GM18505 (cell line): ENCODE measurements around the gene ARHGEF7.
"Not testable (repeated sequence)": the region's sequence is repeated elsewhere in the genome, so short reads cannot be mapped to it uniquely, and the experiment has no call there.

Experiments used
- ATAC-seq: cut with Tn5 transposase; IDR thresholded peaks from one replicate; pipeline ENCODE4 v1.9.1; 2021; ENCODE audit not compliant: unreplicated experiment
- POLR2A ChIP-seq: IDR thresholded peaks from 4 replicates; pipeline ENCODE4 v1.6.1; 2011; ENCODE audit warnings: borderline replicate concordance; ENCODE audit not compliant: insufficient read depth, insufficient read length; ENCODE audit errors: extremely low read depth

Gene ARHGEF7, protein sequence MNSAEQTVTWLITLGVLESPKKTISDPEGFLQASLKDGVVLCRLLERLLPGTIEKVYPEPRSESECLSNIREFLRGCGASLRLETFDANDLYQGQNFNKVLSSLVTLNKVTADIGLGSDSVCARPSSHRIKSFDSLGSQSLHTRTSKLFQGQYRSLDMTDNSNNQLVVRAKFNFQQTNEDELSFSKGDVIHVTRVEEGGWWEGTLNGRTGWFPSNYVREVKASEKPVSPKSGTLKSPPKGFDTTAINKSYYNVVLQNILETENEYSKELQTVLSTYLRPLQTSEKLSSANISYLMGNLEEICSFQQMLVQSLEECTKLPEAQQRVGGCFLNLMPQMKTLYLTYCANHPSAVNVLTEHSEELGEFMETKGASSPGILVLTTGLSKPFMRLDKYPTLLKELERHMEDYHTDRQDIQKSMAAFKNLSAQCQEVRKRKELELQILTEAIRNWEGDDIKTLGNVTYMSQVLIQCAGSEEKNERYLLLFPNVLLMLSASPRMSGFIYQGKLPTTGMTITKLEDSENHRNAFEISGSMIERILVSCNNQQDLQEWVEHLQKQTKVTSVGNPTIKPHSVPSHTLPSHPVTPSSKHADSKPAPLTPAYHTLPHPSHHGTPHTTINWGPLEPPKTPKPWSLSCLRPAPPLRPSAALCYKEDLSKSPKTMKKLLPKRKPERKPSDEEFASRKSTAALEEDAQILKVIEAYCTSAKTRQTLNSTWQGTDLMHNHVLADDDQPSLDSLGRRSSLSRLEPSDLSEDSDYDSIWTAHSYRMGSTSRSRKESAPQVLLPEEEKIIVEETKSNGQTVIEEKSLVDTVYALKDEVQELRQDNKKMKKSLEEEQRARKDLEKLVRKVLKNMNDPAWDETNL

DNA sequence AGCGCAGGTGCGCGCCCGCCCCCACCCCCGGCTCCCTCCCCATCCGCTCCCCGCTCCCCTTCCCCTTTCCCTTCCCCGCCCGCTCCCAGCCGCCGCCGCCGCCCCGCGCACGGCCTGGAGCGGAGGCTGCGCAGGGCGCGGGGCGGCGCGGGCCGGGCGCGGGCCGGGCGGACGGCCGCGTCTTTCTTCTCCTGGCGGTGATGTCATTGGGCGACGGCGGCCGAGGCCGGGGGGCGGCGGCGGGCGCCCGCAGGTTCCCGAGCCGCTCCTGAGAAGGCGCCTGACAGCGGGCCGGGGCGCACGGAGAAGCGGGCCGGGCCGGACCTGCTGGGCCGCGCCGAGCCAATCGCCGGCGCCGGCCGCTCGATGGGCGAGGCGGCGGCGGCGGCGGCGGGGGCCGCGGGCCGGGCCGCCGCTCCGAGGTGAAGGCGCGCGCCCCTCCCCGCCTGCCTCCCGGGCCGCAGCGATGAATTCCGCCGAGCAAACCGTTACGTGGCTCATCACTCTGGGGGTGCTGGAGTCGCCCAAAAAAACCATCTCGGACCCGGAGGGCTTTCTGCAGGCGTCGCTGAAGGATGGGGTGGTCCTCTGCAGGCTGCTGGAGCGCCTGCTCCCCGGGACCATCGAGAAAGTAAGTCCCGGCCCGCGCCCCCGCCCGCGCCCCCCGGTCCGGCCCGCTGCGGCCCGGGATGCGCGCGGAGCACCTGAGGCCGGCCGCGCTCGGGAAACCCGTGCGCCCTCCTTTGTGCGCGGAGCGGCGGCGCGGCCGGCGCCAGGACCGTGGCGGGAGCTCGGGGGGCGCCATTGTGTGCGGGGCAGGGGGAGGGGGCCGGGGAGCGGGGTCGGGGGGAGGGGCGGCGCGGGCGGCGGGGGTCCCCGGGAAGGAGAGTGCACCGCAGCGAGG, at the start of gene ARHGEF7:
Gene ARHGEF7, plus strand, starts transcription at position 250 of the 904 bp plus-strand sequence. Its CDS starts 217 bp downstream, at position 467.
- TF ChIP-seq POLR2A = no peak
- no peak for ATAC-seq

DNA sequence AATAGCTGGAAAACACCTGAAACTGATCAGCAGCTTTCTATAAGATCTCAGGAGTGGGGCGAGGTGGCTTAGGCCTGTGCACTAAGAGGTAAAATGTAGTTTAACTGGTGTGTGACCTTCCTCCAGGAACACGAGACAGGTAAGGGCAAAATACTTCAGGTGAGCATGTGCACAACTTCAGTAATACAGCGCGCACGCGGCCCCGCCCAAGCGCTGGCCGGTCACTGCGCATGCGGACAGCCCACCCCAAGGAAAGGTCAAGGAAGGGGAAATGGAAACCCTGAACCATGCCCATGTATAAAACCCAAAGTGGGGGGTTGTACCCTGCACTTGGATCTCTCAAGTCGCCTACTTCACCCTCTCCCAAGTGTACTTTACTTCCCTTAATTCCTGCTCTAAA, 49.4 kb upstream of the ARHGEF7 start:
- no peak for TF ChIP-seq POLR2A
- no peak for ATAC-seq

DNA sequence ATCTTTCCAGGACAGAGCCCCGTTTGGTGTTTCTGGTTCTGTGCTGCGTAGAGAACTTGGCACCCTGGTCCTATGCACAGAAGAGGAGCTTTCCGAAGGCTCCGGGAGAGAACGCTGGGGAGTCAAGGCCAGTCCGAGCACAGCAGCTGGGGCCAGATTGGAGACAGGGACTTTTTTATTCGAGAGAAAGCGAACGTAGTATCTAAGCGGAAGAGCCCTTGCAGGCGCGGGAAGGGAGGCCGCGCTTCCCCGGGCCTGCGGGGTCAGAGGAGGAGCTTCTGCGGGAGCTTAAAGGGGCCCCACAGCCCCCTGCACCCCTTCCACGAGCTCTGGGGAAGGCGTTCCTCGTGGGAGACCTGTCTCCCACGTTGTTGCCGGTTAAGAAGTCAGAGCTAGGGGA, 48.6 kb upstream of the ARHGEF7 start:
- no peak for ATAC-seq

DNA sequence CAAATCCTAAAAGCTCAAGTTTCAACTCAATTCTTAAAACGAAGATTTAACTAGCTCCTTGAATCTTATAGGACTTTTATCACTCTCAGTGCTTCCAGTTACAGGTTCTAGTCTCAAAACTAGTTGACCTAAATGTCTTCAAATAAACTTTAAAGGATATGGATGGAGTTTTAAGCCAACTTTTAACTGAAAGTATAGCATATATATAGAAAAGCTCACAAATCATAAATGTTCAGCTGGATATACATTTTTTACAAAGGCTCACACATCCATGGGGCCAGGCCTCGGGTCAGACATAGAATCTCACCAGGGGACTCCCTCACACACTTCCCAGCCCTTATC, 47.1 kb upstream of the ARHGEF7 start:
- TF ChIP-seq POLR2A = no peak
- ATAC-seq = no peak

More for the DNA sequence above, 48.6 kb upstream of the ARHGEF7 start:
- no peak for TF ChIP-seq POLR2A

DNA sequence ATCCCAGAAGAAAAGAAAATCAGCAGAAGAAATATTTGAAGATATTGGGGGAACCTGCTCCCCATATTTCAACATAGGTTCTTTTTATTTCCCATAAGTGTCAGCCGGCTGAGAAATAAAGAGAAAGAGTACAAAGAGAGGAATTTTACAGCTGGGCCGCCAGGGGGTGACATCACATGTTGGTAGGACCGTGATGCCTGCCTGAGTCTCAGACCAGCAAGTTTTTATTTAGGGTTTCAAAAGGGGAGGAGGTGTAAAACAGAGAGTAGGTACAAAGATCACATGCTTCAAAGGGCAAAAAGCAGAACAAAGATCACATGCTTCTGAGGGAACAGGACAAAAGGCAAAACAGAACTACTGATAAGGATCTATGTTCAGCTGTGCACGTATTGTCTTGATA, 44.0 kb upstream of the ARHGEF7 start:
- not testable (repeated sequence) for ATAC-seq

DNA sequence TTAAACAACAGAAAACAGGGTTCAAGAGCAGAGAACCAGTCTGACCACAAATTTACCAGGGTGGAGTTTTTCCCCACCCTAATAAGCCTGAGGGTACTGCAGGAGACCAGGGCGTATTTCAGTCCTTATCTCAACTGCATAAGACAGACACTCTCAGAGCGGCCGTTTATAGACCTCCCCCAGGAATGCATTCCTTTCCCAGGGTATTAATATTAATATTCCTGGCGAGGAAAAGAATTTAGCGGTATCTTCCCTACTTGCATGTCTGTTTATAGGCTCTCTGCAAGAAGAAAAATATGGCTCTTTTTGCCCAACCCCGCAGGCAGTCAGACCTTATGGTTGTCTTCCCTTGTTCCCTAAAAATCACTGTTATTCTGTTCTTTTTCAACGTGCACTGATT, 43.6 kb upstream of the ARHGEF7 start:
- not testable (repeated sequence) for ATAC-seq

DNA sequence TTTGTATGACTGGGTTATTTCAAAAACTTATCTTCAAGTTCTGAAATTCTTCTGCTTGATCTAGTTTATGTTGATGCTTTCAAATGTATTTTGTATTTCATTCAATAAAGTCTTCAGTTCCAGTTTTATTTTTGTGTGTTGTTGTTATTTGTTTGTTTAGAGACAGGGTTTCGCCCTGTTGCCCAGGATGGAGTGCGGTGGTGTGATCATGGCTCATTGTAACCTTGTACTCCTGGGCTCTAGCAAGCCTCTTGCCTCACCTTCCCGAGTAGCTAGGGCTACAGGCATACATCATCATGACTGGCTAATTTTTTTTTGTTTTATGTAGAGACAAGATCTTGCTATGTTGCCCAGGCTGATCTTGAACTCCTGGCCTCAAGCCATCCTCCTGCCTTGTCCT, 40.3 kb upstream of the ARHGEF7 start:
- no peak for TF ChIP-seq POLR2A
- ATAC-seq = no peak

DNA sequence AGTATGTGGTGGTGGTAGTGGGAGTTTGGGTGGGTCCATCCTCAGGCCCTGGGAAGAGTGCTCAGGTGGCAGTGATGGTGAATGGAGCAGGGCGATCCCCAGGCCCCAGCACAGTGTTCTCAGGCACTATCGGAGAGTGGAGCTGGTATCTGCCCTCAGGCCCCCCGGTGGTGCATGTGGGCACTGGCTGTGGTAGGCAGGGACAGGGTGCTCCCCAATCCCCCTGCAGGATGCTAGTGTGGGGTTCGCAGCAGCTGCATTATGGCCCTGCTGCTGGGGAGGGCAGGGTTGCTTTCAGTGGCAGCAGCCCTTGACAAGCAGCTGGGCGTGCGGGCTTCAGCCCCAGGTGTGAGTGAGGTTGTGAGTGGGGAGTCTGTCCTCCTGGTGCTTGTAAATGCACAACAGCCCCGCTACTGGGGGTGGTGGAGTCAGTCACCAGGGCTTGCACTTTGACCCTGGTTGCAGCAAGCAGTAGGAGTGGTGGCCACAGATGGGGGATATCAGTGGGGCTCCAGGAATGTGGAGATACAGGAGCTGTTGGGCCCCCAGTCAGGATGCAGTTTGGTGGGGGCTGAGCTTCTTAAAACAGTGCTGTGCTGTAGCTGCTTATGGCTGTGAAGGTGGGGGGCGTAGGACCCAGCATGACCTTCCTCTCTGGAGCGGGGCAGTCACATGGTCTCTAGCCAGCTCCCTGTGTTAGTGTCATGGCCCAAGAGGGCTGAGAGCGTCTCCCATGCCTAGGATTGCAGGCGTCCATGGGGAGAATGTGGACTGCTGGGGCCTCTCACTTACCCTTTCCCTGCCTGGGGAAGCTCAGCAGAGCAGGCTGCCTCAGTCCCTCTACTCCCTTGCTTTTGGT, 38.7 kb upstream of the ARHGEF7 start:
- no peak for ATAC-seq
- TF ChIP-seq POLR2A = no peak

DNA sequence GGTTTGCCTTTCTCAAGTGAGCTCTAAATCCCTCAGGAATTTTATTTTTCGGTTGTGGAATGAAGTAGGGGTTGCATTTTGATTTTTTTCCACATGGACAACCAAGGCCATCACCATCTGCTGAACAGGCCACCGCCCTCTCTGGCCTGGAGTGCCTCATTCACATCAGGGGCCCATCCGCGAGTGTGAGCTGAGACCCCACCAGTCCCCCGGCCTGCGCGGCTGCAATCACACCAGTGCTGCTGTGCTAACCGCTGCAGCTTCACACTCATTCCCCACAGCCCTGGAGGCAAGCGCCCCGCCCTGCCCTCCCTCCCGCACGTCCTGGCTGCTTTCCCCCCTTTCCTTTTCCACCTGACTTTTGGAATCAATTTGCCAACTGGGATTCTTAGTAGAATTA, 35.7 kb upstream of the ARHGEF7 start:
- ATAC-seq = no peak
- no peak for TF ChIP-seq POLR2A

DNA sequence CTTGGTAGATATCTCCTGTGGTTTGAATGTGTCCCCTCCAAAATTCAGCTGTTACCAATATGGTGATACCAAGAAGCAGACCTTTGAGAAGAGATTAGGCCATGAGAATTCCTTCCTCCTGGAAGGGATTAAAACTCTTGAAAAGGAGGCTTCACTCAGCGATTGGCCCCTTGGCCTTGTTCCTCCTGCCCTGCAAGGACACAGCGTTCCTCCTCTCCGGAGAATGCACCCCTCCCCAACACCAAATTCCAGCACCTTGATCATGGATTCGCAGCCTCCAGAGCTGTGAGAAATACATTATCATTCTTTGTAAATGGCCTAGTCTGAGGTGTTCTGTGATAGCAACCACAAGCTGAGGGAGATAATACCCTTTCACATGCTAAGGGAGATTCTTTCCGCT, 34.5 kb upstream of the ARHGEF7 start:
- ATAC-seq = no peak
- TF ChIP-seq POLR2A = no peak

DNA sequence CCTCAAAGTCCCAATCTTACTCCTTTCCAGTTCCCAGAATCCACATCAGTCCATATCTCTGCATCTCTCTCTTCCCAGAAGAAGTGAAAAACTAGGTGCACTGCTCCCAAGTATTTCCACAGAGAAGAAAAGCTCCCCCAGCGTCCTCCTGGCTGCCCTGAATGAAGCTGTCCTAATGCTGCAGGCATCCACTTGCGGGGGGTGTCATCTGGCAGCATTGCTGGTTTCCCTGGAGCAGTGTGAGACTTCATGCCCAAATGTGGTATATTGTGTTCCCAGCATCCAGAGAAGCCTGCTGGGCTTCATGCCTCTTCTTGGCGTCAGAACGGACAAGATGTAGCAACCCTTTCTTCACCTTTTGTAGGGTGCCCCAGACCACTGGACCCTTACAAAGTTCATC, 32.9 kb upstream of the ARHGEF7 start:
- TF ChIP-seq POLR2A = no peak
- ATAC-seq = no peak

DNA sequence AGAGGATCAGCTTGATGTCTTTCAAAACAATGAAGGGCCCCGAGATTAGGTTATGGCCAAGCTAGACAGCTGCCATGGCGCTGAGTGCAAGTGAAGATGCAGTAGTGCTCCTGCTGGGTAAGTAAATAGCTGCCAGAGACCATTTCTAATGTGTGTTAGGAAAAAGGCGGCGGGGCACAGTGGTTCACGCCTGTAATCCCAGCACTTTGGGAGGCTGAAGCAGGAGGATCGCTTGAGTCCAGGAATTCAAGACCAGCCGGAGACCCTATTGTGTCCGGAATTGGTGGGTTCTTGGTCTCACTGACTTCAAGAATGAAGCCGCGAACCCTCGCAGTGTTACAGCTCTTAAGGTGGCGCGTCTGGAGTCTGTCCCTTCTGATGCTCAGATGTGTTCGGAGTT, 32.3 kb upstream of the ARHGEF7 start:
- not testable (repeated sequence) for ATAC-seq

DNA sequence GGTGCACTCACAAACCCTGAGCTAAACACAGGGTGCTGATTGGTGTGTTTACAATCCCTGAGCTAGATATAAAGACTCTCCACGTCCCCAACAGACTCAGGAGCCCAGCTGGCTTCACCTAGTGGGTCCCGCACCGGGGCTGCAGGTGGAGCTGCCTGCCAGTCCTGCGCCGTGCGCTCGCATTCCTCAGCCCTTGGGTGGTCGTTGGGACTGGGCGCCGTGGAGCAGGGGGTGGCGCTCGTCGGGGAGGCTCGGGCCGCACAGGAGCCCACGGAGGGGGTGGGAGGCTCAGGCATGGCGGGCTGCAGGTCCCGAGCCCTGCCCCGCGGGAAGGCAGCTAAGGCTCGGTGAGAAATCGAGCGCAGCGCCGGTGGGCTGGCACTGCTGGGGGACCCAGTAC, 31.4 kb upstream of the ARHGEF7 start:
- ATAC-seq = not testable (repeated sequence)
